ENCODE measurements around the gene ALG8.

ALG8 gene

GRCh38 chr11:78140392-78141077 lies 1.1 kb upstream of the ALG8 start:
- Mint-ChIP-seq H3K27ac (no peak overlapping the region), H3K4me1 (peaks cover 36% of the 10 kb centered on the region), H3K9me3 (no peaks in the 10 kb centered on the region)

DNA sequence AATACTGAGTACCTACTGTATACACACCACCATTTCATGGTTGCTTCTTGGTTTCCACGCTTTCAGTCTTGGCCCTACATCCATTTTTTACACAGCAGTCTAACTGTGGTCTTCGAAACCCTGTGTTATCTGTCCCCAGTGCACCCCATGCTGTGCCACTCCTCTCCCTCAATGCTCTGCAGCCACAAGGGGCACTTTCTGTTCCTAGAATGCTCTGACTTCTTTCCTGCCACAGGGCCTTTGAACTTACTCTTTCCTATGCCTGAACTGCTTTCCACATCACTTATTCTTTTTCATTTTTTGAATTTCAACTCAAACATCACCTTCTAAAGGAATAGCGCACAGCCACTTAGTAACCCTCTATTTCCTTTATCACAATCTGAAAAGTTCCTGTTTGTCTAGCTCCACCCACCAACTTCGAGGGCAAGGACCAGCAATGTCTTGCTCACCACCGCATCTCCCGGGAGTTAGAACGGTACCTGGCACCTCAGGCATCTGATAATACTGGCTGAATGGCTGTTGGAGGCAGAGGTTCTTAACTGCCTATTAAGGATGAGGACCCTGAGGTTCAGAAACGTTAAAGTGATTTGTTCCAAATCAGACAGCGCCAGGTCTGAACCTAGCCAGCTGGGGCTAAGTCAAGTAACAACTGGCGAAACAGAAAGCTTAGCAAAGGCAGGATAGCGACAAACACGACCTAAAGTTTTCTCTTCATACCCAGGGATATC lies 568 bp downstream of the ALG8 start:
- ATAC-seq (peak; percentile 51), DNase-seq (peak; percentile 20 to 32)
- Mint-ChIP-seq H3K27ac (peak overlapping the region; percentile 96), H3K4me1 (peaks cover 42% of the 10 kb centered on the region), H3K27me3 (no peaks in the 10 kb centered on the region), H3K4me3 (peak overlapping the region; percentile 90 to 93), H3K9me3 (peaks cover 0 to 4% of the 10 kb centered on the region in 2 donors)

More at GRCh38 chr11:78140392-78141077, 1.1 kb upstream of the ALG8 start:
- peak overlapping the region; percentile 51 to 73 for H3K4me3 Mint-ChIP-seq
- no peak for ATAC-seq
- DNase-seq: peak in 1 of 2 donors; percentile 14
- no peaks in the 10 kb centered on the region for H3K27me3 Mint-ChIP-seq

DNA sequence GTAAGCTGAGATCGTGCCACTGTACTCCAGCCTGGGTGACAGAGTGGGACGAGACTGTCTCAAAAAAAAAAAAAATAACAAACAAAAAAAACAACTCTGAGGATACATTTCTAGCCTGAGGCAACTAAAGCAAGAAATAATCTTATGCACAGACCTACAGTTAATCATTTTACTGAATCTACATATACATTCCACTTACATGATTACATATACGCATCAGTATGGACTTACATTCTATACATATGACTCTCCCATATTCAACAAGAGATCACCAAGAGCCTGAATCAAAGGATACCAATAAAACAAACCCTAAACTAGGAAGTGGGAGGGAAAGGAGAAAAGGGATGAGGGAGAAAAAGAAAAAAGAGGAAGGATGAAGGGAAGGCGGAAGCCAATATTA lies 1.1 kb downstream of the ALG8 start:
- H3K27ac Mint-ChIP-seq: peak overlapping the region; percentile 85 to 91
- no peaks in the 10 kb centered on the region for H3K27me3 Mint-ChIP-seq
- H3K9me3 Mint-ChIP-seq: peaks cover 0 to 4% of the 10 kb centered on the region in 2 donors
- ATAC-seq (no peak), DNase-seq (no peak)
- H3K4me3 Mint-ChIP-seq: peak overlapping the region; percentile 90 to 93
- peaks cover 42% of the 10 kb centered on the region for H3K4me1 Mint-ChIP-seq

DNA sequence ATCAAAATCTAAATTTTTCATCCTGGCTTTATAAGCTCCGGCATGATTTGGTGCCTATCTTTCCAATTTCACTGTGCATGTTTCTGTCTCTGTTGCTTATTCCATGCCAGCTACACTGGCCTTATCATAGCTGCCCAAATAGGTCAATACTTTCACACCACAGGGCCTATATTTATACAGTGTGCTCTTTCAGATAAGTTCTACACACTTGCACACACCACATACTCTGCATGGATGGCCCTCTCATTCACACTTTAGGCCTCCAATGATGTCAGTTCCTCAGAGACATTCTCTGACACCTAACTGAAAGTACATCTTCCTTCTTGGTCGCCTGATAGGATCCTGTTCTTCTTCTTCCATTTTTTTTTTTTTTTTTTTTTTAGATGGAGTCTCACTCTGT lies 7.0 kb downstream of the ALG8 start:
- Mint-ChIP-seq H3K9me3 (peaks cover 0 to 4% of the 10 kb centered on the region in 2 donors), H3K27me3 (no peaks in the 10 kb centered on the region), H3K27ac (peak overlapping the region in 1 of 2 donors; percentile 9), H3K4me3 (no peak overlapping the region), H3K4me1 (peaks cover 27% of the 10 kb centered on the region)
- ATAC-seq: no peak
- no peak for DNase-seq

DNA sequence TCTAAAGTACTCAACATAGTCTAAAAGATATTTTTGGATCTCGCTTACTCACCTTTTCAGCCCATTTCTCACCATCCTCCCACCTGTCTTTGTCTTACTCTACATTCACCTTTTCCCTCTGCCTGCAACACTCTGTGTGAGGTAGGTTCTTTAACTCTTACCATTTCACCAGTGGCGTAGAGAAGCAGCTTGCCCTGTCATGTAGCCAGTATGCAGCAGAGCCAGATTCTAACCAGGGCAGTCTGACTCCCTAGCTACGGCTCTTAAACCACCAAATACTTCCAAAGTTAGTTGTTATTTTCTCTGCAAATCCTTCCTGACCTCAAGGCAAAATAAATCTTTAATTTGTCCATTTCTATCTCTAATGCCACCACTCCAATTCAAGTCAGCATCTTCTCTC lies 7.5 kb downstream of the ALG8 start:
- H3K9me3 Mint-ChIP-seq: peaks cover 0 to 4% of the 10 kb centered on the region in 2 donors
- H3K4me3 Mint-ChIP-seq: no peak overlapping the region
- DNase-seq (no peak), ATAC-seq (no peak)
- peaks cover 21% of the 10 kb centered on the region for H3K4me1 Mint-ChIP-seq
- H3K27ac Mint-ChIP-seq: peak overlapping the region in 1 of 2 donors; percentile 0
- H3K27me3 Mint-ChIP-seq: no peaks in the 10 kb centered on the region

- Mint-ChIP-seq H3K9me3 (no peaks in the 10 kb centered on the region), H3K27ac (no peak overlapping the region), H3K4me3 (no peak overlapping the region), H3K27me3 (no peaks in the 10 kb centered on the region), H3K4me1 (peaks cover 7% of the 10 kb centered on the region)
- ATAC-seq (no peak), DNase-seq (no peak)
Observed at GRCh38 chr11:78127403-78127802, 12.0 kb downstream of the ALG8 start.

- no peak for ATAC-seq
Observed at GRCh38 chr11:78112582-78113275, 26.7 kb downstream of the ALG8 start.

DNA sequence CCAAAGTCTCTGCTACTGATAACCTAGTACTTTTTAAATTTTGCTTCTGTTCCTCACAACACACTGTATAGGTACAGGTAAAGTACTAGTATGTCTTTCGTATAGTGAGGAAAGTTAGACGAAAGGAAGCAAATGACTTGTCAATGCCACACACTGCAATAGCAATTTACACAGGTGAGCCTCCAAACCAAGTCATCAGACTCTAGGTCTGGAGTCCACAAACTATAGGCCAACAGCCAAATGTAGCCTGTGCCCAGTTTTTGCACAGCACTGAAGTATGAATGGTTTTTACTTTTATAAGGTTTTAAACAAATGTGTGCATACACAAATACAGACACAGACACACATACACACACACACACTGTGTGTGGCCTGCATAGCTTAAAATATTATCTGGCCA lies 28.1 kb downstream of the ALG8 start:
- H3K9me3 Mint-ChIP-seq: no peaks in the 10 kb centered on the region
- H3K27me3 Mint-ChIP-seq: no peaks in the 10 kb centered on the region
- no peak for DNase-seq
- H3K4me3 Mint-ChIP-seq: no peak overlapping the region
- H3K4me1 Mint-ChIP-seq: no peaks in the 10 kb centered on the region
- no peak overlapping the region for H3K27ac Mint-ChIP-seq
- no peak for ATAC-seq

More at GRCh38 chr11:78112582-78113275, 26.7 kb downstream of the ALG8 start:
- Mint-ChIP-seq H3K4me3 (no peak overlapping the region), H3K27ac (peak overlapping the region in 1 of 2 donors; percentile 10), H3K27me3 (no peaks in the 10 kb centered on the region), H3K4me1 (no peaks in the 10 kb centered on the region), H3K9me3 (no peaks in the 10 kb centered on the region)
- DNase-seq: no peak

DNA sequence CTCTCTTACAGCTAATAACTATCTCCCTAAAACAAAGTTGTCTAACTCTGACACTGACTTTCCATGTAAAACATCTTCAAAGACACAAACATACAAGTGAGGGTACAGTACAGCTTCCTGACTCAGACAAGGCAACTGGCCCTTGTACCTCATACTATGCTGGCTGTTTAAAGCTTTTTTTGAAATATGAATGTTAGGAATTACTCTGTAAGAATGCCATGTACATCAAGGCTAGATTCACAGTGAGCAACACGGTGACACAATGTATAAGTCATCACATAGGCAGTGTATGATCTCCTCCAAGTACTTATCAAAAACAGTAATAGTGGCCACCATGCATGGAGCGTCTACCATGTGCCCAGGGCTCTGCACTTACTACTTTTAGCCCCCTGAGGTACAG lies 28.6 kb downstream of the ALG8 start:
- no peak for DNase-seq
- no peak for ATAC-seq
- Mint-ChIP-seq H3K9me3 (no peaks in the 10 kb centered on the region), H3K4me1 (no peaks in the 10 kb centered on the region), H3K4me3 (no peak overlapping the region), H3K27me3 (no peaks in the 10 kb centered on the region), H3K27ac (no peak overlapping the region)

DNA sequence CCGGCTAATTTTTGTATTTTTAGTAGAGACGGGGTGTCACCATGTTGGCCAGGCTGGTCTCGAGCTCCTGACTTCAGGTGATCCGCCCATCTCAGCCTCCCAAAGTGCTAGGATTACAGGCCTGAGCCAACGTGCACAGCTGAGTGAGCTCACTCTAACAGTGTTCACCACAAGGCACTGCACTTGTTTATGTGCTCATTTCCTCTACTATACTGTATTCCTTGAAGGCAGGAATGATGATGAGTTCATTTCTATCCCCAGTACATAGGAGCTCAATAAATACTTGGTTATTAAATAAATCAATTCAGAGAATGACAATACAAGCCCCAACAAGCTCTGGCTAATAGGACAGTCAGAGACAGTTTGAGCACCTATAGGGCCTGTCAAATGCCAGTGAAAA lies 29.1 kb downstream of the ALG8 start:
- H3K27ac Mint-ChIP-seq: no peak overlapping the region
- no peaks in the 10 kb centered on the region for H3K9me3 Mint-ChIP-seq
- no peak overlapping the region for H3K4me3 Mint-ChIP-seq
- H3K27me3 Mint-ChIP-seq: no peaks in the 10 kb centered on the region
- DNase-seq (no peak), ATAC-seq (no peak)
- H3K4me1 Mint-ChIP-seq: no peaks in the 10 kb centered on the region

DNA sequence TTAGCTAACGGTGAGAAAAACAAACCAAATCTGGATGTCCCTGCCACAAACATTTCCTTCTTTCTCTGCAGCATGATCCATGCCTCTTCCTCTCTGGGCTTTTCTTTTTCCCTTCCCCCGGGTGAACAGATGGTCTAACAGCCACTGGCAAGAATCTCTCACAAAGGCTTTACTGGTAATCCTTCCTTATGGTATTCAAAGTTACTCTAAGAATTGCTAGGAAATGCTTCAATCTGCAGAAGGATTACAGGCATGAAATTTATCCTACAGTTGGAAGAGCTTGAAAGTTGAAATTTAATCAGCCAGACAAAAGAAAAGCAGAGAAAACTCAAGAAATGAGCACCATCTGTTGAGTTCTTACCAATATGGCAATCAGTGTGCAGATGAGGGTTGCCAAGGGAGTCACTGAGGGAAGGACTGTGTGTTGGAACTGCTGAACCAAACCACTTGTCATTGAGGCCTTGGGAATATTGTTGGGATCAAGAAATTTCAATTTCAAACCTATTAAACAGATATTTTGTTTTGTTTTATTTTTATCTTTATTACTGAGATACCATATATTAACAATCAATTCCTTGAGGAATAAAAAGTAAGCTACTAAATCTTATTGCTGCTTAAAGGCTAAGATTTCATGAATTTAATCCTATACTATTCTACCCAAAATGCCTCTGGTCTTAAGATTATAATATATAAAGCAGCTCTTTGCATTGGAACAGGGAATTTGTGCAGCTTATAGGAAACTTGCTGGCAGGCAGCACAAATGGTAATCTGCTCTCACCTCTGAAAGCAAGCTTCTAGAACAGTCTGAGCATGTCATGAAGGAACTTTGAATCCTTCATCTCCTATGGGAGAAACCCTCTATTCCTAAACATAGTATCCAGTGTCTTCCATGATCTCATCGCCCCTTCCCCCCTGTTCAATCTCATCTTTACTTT lies 30.1 kb downstream of the ALG8 start:
- Mint-ChIP-seq H3K4me3 (no peak overlapping the region), H3K27ac (no peak overlapping the region), H3K9me3 (no peaks in the 10 kb centered on the region), H3K4me1 (no peaks in the 10 kb centered on the region), H3K27me3 (no peaks in the 10 kb centered on the region)
- ATAC-seq (no peak), DNase-seq (no peak)

DNA sequence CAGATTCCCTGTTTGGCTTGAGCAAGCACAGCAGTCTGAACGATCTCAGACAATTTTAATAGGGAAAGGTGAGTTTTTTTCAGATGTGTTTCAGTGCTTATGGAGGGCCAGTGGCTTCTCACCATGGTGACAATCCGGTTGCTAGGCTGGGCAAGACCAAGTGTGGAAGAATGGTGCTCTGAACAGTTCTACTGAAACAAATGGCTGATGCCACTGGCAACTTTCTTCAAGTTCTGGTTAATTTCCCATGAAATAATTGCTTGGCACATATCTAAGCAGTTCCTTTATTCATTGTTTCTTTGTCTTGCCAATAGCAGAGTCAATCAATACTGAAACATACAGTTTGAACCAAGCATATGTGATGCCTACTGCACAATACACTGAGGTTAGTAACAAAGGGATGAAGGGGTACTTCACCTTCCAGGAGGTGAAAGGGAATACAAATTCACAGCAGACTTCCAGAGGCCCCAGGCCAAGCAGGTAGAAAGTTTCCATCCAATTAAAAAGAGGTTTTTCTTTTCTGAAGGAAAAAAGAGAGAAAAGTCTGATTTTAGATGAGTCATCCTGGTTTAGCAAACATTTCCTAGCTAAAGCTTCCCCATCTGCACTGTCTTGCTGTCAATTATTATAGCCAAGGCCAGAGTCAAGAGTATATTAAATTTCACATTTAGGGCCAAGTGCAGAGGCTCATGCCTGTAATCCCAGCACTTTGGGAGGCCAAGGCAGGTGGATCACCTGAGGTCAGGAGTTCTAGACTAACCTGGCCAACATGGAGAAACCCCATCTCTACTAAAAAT lies 38.6 kb downstream of the ALG8 start:
- peaks cover 1% of the 10 kb centered on the region for H3K4me1 Mint-ChIP-seq
- H3K9me3 Mint-ChIP-seq: no peaks in the 10 kb centered on the region
- no peak overlapping the region for H3K27ac Mint-ChIP-seq
- DNase-seq: no peak
- ATAC-seq: no peak
- H3K4me3 Mint-ChIP-seq: no peak overlapping the region
- no peaks in the 10 kb centered on the region for H3K27me3 Mint-ChIP-seq

DNA sequence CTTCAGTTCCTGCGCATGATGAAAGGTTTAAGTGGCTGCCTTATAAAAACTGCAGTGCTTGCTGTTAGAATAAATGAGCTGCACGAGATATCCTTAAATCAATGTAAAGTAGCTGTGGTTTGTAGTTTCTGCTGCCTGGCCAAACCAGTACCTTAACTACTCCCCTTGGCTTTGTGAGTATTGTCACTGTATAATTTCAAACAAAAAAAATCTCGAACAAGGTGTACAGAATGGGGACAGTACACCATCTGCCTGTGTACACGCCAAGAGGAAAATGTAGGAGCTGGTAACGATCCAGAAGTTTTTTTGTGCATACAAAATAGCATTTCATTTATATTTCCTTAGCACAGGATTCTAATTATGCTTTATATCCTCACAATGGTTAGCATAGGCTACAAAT lies 39.2 kb downstream of the ALG8 start:
- no peaks in the 10 kb centered on the region for H3K27me3 Mint-ChIP-seq
- DNase-seq: no peak
- H3K4me3 Mint-ChIP-seq: no peak overlapping the region
- H3K27ac Mint-ChIP-seq: no peak overlapping the region
- H3K4me1 Mint-ChIP-seq: peaks cover 7% of the 10 kb centered on the region
- ATAC-seq: no peak
- no peaks in the 10 kb centered on the region for H3K9me3 Mint-ChIP-seq

- ATAC-seq (no peak), DNase-seq (no peak)
- Mint-ChIP-seq H3K27ac (no peak overlapping the region), H3K4me3 (no peak overlapping the region), H3K9me3 (no peaks in the 10 kb centered on the region), H3K27me3 (no peaks in the 10 kb centered on the region), H3K4me1 (peaks cover 12% of the 10 kb centered on the region)
Observed at GRCh38 chr11:78099666-78100065, 39.8 kb downstream of the ALG8 start.

Data from stimulated activated naive CD8-positive, alpha-beta T cell treated with anti-CD3 and anti-CD28 coated beads, Interleukin-15, amount 100 ng/mL, for 72 hours (primary cell).